Stimulated activated CD4-positive, alpha-beta T cell treated with anti-CD3 and anti-CD28 coated beads, TNF-alpha, amount 100 ng/mL, for 1 hour (primary cell): ENCODE data around the gene C1QTNF4.
"Not testable (repeated sequence)": the region's sequence is repeated elsewhere in the genome, so short reads cannot be mapped to it uniquely, and the experiment has no call there.

Experiments used
- DNase-seq, 3 donors: peaks; one replicate each; pipeline ENCODE4 v3.0.0-alpha.2; 2020; ENCODE audit warnings: low read depth in 3 of 3, low spot score in 1 of 3

Gene C1QTNF4

GRCh38 chr11:47569646-47570045, 24.6 kb downstream of the C1QTNF4 start:
- DNase-seq = no peak

- DNase-seq = no peak
Measured at GRCh38 chr11:47566149-47566698, 28.0 kb downstream of the C1QTNF4 start.

- peak in 2 of 3 donors; percentile 30 to 48 for DNase-seq
Measured at GRCh38 chr11:47565340-47566148, 28.7 kb downstream of the C1QTNF4 start, which contains the start of gene PTPMT1. PTPMT1 (plus strand) TSS chr11:47565599; CDS start chr11:47565623, 24 bp downstream.

- no peak for DNase-seq
Measured at GRCh38 chr11:47564933-47565339, 29.3 kb downstream of the C1QTNF4 start.

GRCh38 chr11:47564366-47564765, 29.8 kb downstream of the C1QTNF4 start:
- not testable (repeated sequence) for DNase-seq

GRCh38 chr11:47562393-47562792, 31.8 kb downstream of the C1QTNF4 start:
- not testable (repeated sequence) for DNase-seq

GRCh38 chr11:47560426-47560825, 33.8 kb downstream of the C1QTNF4 start:
- DNase-seq = no peak

- no peak for DNase-seq
Measured at GRCh38 chr11:47558695-47559094, 35.5 kb downstream of the C1QTNF4 start.

GRCh38 chr11:47557004-47557403, 37.2 kb downstream of the C1QTNF4 start:
- DNase-seq = not testable (repeated sequence)

- DNase-seq = no peak
Measured at GRCh38 chr11:47553406-47553743, 40.8 kb downstream of the C1QTNF4 start.

- DNase-seq = peak; percentile 76 to 83 (median 80)
Measured at GRCh38 chr11:47552566-47553405, 41.4 kb downstream of the C1QTNF4 start, which contains the start of gene CELF1. CELF1 (minus strand) TSS chr11:47553132; CDS start chr11:47499523, 53,609 bp downstream.

GRCh38 chr11:47552056-47552565, 42.1 kb downstream of the C1QTNF4 start:
- no peak for DNase-seq

GRCh38 chr11:47551086-47551485, 43.1 kb downstream of the C1QTNF4 start:
- no peak for DNase-seq

- DNase-seq = no peak
Measured at GRCh38 chr11:47550288-47551047, 43.7 kb downstream of the C1QTNF4 start.

- not testable (repeated sequence) for DNase-seq
Measured at GRCh38 chr11:47546274-47546673, 47.9 kb downstream of the C1QTNF4 start.

- no peak for DNase-seq
Measured at GRCh38 chr11:47545298-47545697, 48.9 kb downstream of the C1QTNF4 start.

- no peak for DNase-seq
Measured at GRCh38 chr11:47541070-47541469, 53.1 kb downstream of the C1QTNF4 start.

- no peak for DNase-seq
Measured at GRCh38 chr11:47539681-47540039, 54.6 kb downstream of the C1QTNF4 start.
